ENCODE measurements around the gene NKRF. TPM values are rescaled to one million over a fixed set of nuclear protein-coding genes. Genes with fewer than 3 reads are reported as not detected.

NKRF gene
- total and polyA plus RNA-seq, 2 of the 8 experiments (the other 6 are each of a cell fraction or from before 2014, with no cell fraction given) = 3.8 to 11.4 TPM

GRCh38 chrX:119552508-119552907 is 53.7 kb downstream of the NKRF start:
- no peaks in the 10 kb centered on the region for H3K23me2 ChIP-seq (ENCODE audit: low read depth, low read length)
- no peak overlapping the region for H2AFZ ChIP-seq (ENCODE audit: low read length)
- H3K4me1 ChIP-seq (replicated peaks in 1 of 4; ENCODE audit: control insufficient read depth in 3 of 4, insufficient read depth in 4 of 4, low read length in 3 of 4) = no peaks in the 10 kb centered on the region
- 90% methylated on average over 3 of the region's 3 CpGs; no CpG with 5 or more reads in 1 of the 2 experiments for WGBS, 2 experiments (ENCODE audit: extremely low coverage in 1 of 2, insufficient coverage in 1 of 2, insufficient read length in 1 of 2, insufficient replicate concordance in 2 of 2, low coverage in 1 of 2, low lambda C conversion rate in 2 of 2, missing lambda C conversion rate in 1 of 2)
- DNase-seq (ENCODE audit: low read depth in 1 of 2, low spot score in 2 of 2) (no peak), FAIRE-seq (no peak)
- no peaks in the 10 kb centered on the region for H4K20me1 ChIP-seq (replicated peaks in 1 of 2; ENCODE audit: control insufficient read depth in 1 of 2, insufficient read depth in 2 of 2, low read length in 2 of 2)
- no peak overlapping the region for H2AK5ac ChIP-seq (ENCODE audit: low read depth, low read length)
- no peak overlapping the region for H3K56ac ChIP-seq (replicated peaks; ENCODE audit: insufficient read length, low read depth, low read length)
- no peaks in the 10 kb centered on the region for H3K27me3 ChIP-seq (replicated peaks in 1 of 4; ENCODE audit: control insufficient read depth in 3 of 4, extremely low read depth in 1 of 4, insufficient read depth in 3 of 4, low read length in 3 of 4)
- ChIA-PET CTCF (ENCODE audit: partially characterized antibody) (no interaction called here), POLR2A (ENCODE audit: partially characterized antibody) (interaction anchor here (1.2 kb wide), 1 partner anchor 13 kb away, joined by 3 read pairs; the partner anchor contains the start of gene STEEP1)
- H3K23ac ChIP-seq (ENCODE audit: insufficient read length) = no peak overlapping the region
- no peak overlapping the region for H4K5ac ChIP-seq (ENCODE audit: insufficient read length, low read depth, low read length)
- no peaks in the 10 kb centered on the region for H3K9me3 ChIP-seq (ENCODE audit: insufficient read depth in 2 of 2, low read depth in 1 of 2, low read length in 1 of 2)
- H2BK120ac ChIP-seq (replicated peaks; ENCODE audit: low read depth, low read length) = no peak overlapping the region
- no peaks in the 10 kb centered on the region; a peak in 1 of 4 replicates for H3K79me2 ChIP-seq (ENCODE audit: control insufficient read depth in 1 of 2, insufficient read depth in 2 of 2, low read length in 2 of 2)
- H3K4me2 ChIP-seq (ENCODE audit: insufficient read depth in 1 of 2, low read depth in 2 of 2, low read length in 2 of 2) = no peak overlapping the region
- no peak overlapping the region for H2BK15ac ChIP-seq (ENCODE audit: low read length)
- H3K9ac ChIP-seq (replicated peaks in 1 of 4; ENCODE audit: extremely low read depth in 1 of 4, low read depth in 3 of 4, low read length in 3 of 4) = no peak overlapping the region
- H2BK20ac ChIP-seq (ENCODE audit: low read length) = no peak overlapping the region
- no peak overlapping the region for H3K4ac ChIP-seq (replicated peaks; ENCODE audit: insufficient read length, low read depth, low read length)
- H2BK5ac ChIP-seq (ENCODE audit: low read depth, low read length) = no peak overlapping the region
- H3K36me3 ChIP-seq (ENCODE audit: control insufficient read depth in 2 of 4, insufficient read depth in 4 of 4, low read length in 3 of 4) = no peaks in the 10 kb centered on the region
- no peak overlapping the region for H3K14ac ChIP-seq (ENCODE audit: insufficient read length)
- no peak overlapping the region for H4K8ac ChIP-seq (ENCODE audit: extremely low read depth, insufficient read depth, low read length)
- no peak for TF ChIP-seq RNF2 (IDR thresholded peaks at IDR 0.05; ENCODE audit: borderline replicate concordance, low read depth, low read length, missing control alignments, poor library complexity, severe bottlenecking)
- TF ChIP-seq RBBP5 (IDR thresholded peaks at IDR 0.05; ENCODE audit: borderline replicate concordance, low read depth, low read length) = no peak
- no peak for TF ChIP-seq ATF3 (IDR thresholded peaks at IDR 0.05; ENCODE audit: insufficient read depth, low read depth, low read length)
- no peak for TF ChIP-seq TCF12 (IDR thresholded peaks at IDR 0.05; ENCODE audit: low read depth, low read length)
- TF ChIP-seq CREB1 (IDR thresholded peaks at IDR 0.05) = no peak
- no peak for TF ChIP-seq BACH1 (IDR thresholded peaks at IDR 0.05; ENCODE audit: low read length)
- TF ChIP-seq CBX5 (IDR thresholded peaks at IDR 0.05; ENCODE audit: low read depth, low read length) = no peak
- no peak for TF ChIP-seq JUN (IDR thresholded peaks at IDR 0.05; ENCODE audit: low read depth, low read length)
- no peak for TF ChIP-seq RXRA (IDR thresholded peaks at IDR 0.05; ENCODE audit: insufficient read depth, low read depth, low read length)
- no peak for TF ChIP-seq RFX5 (IDR thresholded peaks at IDR 0.05; ENCODE audit: borderline replicate concordance, low read depth, low read length)
- no peak for TF ChIP-seq SIRT6 (IDR thresholded peaks at IDR 0.05; ENCODE audit: low read length)
- no peak for TF ChIP-seq SIX5 (IDR thresholded peaks at IDR 0.05; ENCODE audit: low read depth, low read length)
- no peak for TF ChIP-seq SP2 (IDR thresholded peaks at IDR 0.05; ENCODE audit: low read length)
- no peak for TF ChIP-seq TAF7 (optimal IDR thresholded peaks at IDR 0.05; ENCODE audit: borderline replicate concordance, low read depth, low read length)
- TF ChIP-seq SUZ12 (IDR thresholded peaks at IDR 0.05; ENCODE audit: low read length) = no peak
- no peak overlapping the region for H3K27ac ChIP-seq (ENCODE audit: low read depth, low read length)
- H2BK12ac ChIP-seq (ENCODE audit: low read depth, low read length) = no peak overlapping the region
- H3K4me3 ChIP-seq (ENCODE audit: extremely low read depth in 1 of 4, insufficient read depth in 2 of 4, low read depth in 3 of 4, low read length in 4 of 4) = no peak overlapping the region
- no peak overlapping the region for H3K18ac ChIP-seq (ENCODE audit: extremely low read depth, low read length)
- no peak overlapping the region for H4K91ac ChIP-seq (replicated peaks; ENCODE audit: insufficient read length, low read length)
- no peaks in the 10 kb centered on the region for H3K79me1 ChIP-seq (ENCODE audit: low read depth, low read length)

Data from H1 (cell line).